ENCODE results near the gene NUDT7.

NUDT7 gene

DNA sequence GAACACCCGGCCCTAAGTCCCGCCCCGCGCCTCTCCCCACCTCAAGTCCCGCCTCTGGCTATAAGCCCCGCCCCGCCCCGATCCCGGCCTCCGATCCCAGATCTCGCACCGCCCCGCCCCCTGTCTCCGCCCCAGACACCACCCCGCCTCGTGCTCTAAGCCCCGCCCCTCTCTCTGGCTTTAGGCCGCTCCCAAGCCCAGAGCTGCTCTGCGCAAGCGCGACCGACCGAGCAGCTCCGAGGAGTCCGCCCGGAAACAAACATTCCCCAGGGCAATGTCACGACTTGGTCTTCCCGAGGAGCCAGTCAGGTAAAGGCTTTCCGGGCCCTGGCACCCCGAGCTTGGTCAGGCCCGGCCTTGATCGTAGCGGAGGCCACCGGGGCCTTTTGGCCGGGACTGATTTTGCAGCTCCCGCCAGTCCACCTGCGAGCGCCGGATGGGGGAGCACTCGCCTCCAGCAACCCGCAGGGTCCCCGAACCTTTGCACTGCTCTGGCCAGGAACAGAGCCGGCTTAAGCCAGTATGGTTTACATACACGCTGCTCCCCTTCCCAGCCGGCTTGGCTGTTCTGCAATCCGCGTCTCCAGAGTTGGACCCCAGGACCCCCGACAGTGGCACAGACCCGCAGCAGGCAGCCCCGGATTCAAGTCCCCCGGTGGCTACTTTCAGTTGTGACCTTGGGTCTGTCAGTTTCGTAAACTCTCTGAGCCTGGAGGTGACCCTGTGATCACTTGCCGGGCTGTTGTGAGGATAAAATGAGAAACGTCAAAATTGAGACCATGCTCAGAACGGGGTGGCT, at the start of gene NUDT7:
TSS of gene NUDT7 (plus strand) at position 206 of the 799 bp plus-strand sequence. CDS start at position 275, 69 bp downstream.
- peak; percentile 97 for DNase-seq (ENCODE audit: low spot score)

- DNase-seq (ENCODE audit: low spot score): no peak
These were observed 47.4 kb upstream of the NUDT7 start for GRCh38 chr16:77674888-77675287.

DNA sequence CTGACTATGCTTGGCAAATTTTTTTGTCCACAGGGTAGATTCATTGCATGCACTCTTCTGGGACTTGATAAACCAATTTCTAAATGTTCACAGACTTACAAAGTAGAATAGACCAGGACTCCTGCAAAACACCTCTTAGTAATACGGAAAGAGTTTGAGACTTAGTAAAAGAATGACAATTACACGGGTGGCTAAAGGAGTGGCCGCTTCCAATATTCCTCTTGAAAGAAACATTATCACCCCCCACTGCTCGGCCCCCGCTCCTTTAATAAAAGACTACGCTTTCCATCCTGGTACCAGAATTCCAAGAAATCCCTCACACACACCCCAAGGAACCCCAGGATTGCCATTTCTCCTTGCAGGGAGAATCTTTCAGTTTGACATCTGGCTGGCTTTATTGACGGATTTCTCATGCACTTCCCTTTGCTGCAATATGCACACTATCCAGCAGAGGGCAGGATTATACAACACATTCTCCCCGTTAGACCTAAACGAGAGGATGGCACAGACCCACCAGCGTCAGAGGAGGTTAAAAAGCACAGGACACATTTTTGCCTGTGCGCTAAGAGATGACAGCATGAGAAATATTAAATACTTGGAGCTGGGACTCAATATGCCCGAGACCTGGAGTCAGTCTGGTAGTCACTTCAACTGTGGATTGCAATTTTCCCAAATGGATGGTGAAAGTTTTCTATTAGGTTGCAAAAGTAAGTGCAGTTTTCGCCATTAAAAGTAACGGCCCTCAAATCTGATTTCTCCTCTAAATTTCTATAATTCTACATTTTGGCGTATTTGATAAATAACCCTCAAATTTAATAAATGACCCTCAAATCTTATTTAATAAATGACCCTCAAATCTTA, 46.6 kb upstream of the NUDT7 start:
- peak; percentile 61 for DNase-seq (ENCODE audit: low spot score)

GRCh38 chr16:77677129-77677528, 45.2 kb upstream of the NUDT7 start:
- no peak for DNase-seq (ENCODE audit: low spot score)

DNA sequence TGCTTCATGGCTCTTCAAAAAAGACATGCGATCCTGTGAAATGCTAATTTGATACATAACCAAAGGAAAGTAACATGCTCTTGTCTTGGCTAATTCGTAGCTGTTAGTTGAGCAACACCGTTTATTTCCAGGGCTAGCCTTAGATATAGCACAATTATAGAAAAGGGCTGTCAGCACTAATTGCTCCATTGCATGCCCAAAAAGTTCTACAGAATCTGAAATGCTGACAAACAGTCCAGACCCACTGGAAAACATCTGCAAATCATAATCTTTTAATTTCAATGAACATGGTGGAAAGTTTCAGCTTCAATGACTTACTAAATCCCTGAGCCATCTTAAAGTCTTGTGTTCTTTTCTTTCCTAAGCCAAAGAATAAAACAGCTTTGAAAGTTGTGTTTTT, 42.9 kb upstream of the NUDT7 start:
- DNase-seq (ENCODE audit: low spot score): no peak

GRCh38 chr16:77679901-77680300, 42.4 kb upstream of the NUDT7 start:
- no peak for DNase-seq (ENCODE audit: low spot score)

- no peak for DNase-seq (ENCODE audit: low spot score)
These were observed 41.8 kb upstream of the NUDT7 start for GRCh38 chr16:77680496-77680895.

DNA sequence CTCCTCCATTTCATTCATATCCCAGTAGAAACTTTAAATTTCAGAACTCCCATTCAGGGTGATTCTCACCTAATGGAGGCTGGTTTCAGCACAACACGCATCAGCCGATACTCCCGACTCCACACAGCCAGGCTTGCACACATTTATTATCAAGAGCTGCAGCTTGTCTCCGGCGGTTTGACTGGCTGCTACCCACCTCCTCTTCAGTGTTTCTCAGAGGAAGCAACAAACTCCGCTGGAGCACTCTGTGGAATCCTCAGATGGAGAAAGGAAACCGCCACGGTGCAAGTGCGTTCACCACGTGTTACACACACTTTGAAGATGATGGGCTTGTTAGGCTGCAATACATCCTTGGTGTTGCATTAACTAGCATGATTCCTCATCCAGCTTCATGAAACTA, 39.7 kb upstream of the NUDT7 start:
- DNase-seq (ENCODE audit: low spot score): no peak

GRCh38 chr16:77683397-77684180, 38.7 kb upstream of the NUDT7 start:
- no peak for DNase-seq (ENCODE audit: low spot score)

GRCh38 chr16:77684181-77684526, 38.2 kb upstream of the NUDT7 start:
- no peak for DNase-seq (ENCODE audit: low spot score)

DNA sequence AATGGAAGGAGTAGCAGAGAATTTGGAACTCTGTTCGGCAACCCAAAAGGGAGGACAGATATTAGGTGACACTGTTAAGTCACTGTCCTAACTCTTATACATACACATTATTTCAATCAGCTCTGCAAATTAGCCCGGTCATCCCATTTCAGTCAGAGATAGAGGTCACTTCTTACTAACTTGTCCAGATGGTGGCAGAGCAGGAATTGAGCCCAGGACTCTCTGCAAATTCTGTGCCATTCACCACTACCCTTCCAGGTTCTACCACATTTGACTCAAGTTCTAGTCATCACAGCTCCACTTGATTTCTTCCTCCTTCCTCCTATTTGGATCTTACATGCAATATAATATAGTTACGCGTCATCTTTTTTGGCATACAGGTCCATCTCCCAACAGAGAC, 35.9 kb upstream of the NUDT7 start:
- no peak for DNase-seq (ENCODE audit: low spot score)

DNA sequence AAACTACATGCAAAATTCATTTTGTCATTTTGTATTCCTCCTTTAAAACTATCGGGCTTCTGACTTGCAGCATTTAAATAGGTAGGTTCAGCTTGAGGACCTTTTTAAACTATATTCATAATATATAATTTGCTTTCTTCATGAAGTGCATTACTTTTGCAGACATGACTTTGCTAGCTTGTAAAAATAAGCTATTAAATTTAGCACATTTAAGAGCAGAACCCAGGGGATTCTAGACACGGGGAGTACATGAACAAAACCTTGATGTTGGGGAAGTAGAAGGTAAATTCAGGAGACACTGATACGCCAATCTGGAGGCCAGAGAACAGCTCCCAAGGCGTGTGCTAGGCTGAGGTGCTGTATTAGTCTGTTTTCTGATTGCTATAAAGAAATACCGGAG, 32.3 kb upstream of the NUDT7 start:
- DNase-seq (ENCODE audit: low spot score): no peak

DNA sequence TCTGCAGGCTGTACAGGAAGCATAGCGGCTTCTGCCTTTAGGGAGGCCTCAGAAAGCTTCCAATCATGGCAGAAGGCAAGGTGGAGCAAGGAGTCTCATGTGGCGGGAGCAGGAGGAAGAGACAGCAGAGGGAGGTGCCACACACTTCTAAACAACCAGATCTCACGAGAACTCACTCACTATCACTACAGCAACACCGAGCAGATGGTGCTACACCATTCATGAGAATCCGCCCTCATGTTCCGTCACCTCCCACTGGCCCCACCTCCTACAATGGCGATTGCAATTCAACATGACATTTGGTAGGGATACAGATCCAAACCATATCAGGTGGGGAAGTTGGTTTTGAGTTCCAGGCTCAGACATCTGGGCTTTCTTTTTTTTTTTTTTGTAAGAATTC, 31.9 kb upstream of the NUDT7 start:
- DNase-seq (ENCODE audit: low spot score): no peak

- no peak for DNase-seq (ENCODE audit: low spot score)
These were observed 29.7 kb upstream of the NUDT7 start for GRCh38 chr16:77692612-77693011.

DNA sequence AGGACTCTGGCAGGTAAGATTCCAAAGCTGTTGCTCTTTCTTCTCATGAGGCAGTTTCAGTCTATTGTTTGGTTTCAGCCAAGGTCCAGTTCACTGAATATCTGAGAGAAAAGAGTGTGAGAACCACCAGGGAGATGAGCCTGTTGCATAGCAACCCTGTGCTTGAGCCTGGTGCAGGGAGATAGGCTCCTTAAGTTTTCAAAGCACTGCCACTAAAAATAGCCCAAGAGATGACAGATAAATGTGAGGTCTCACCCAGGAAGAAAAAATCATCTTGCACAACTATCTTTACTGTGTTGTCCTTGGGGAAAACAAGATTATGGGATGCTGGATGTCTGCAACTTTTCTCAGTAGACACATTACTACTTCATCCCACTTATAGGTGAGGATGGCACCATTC, 26.2 kb upstream of the NUDT7 start:
- no peak for DNase-seq (ENCODE audit: low spot score)

DNA sequence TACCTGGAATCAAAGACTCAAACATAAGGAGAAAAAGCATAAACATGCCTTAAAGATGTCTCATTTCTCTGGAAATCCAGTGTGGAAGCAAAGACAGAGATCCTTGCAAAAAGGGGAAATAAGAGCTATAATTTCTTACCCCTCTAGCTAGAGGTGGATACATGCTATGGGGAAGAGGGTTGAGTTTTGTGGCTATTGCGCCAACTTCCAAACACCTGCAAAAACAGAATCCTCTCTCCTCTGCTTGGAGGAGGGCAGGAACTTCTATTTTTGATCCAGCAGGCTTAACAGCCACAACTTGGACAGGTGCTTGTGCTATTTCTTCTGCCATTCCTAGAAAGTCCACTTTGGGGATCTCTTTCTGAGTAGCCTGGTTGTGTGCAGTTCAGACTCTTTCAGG, 21.5 kb upstream of the NUDT7 start:
- no peak for DNase-seq (ENCODE audit: low spot score)

DNA sequence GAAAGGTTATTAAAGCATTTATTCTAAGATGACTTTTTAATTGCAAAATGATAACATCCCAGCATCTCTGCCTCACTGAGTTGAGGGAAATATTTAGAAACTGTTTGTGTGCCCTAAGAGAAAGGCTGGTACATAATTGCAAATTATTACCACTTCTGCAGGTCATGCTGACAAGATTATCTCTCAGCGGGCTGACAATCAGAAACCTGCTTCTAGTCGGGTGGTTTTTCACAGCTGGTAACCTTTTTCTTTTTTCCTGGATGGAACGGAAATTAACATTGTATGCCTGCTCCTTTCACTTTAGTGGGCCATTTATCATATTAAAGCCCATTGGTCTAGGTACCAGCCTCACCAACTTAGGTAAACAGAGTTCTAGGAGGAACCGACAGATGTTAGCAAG, 17.0 kb upstream of the NUDT7 start:
- no peak for DNase-seq (ENCODE audit: low spot score)

DNA sequence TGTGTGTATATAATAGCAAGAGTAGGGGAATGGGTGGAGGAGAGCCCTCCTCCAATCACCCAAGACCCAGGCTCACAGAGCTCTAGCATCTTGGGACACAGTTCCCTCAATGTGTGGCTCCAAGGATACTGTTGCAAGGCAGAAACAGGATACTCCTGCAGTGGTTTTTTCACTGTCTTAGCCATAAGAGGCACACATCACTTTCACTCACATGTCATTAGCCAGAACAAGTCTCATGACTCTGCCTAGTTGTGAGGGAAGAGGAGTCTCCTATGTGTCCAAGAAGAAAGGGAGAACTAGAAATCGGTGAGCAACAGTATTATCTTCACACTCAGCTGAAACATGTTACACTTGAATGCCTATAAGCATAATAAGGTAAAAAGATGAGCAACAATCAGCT, 11.1 kb upstream of the NUDT7 start:
- DNase-seq (ENCODE audit: low spot score): no peak

DNA sequence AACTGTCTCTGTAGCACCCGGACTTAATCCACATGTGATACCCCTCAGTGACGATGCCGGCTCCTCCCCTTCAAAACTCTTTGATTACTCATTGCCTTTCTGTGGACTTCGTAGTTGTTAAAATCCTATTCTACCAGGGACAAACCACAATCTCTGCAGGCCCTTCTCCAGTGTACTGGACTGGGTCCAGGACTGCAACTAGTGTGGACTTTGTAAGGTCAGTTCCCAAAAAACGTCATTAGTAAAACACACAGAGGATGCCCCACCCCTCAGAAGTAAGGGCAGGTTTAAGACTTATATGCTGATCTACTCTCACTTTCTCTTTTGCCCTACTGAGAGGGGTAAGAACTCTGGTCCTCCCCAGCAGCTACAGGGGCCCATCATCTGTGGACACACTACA, 10.5 kb upstream of the NUDT7 start:
- no peak for DNase-seq (ENCODE audit: low spot score)

DNA sequence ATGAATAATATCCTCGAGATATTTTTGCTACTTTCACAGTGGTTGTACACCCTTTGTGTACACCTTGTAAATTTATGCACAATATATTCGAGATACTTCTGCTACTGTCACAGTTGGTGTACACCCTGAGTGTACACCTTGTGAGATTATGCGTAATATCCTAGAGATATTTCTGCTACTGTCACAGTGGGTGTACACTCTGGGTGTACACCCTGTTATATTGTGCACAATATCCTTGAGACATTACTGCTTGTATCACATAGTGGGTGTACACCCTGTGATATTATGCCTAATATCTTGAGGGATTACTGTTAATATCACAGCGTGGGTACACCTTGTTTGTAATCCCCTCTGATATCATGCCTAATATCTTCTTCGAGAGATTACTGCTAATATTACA, 7.2 kb upstream of the NUDT7 start:
- DNase-seq (ENCODE audit: low spot score): no peak

DNA sequence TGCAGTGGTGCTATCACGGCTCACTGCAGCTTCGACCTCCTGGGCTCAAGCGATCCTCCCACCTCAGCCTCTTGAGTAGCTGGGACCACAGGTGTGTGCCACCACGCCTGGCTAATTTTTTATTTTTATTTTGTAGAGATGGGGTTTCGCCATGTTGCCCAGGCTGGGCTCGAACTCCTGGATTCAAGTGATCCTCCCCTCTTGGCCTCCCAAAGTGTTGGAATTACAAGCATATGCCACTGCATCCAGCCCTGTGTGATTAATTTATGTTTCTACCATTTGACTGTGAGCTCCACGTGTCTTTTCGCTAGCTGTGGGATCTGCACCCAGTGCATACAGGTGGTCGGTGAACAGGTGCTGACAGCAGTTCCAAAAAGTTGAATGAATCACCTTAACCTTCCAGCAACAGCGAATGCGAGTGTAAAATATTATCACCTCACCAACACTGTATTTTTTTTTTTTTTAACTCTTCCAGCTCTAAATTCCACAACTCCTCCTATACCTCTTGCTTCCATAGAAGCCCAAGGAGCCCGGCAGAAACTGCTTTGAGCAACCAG, 484 bp upstream of the NUDT7 start:
- no peak for DNase-seq (ENCODE audit: low spot score)

DNA sequence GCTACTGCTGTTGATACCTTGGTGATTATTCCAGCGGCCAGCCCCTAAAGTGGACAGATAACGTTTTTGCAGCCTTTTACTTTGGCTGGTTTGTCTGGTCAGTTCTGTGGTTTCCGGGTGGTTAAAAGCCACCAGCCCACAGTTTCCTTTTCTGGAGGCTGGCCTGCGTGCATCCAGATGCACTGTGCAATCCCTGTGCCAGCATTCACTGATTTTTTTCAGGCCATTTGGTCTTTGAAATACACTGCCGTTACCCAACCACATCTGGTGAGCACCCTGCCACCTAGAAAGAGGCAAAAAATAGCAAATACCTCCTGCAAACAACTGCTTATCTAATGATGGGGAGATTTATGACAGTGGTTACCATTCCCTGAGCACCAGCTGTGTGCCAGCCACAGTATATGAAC, 797 bp downstream of the NUDT7 start:
- peak; percentile 17 for DNase-seq (ENCODE audit: low spot score)
